ENCODE data around the gene RPL36A.

RPL36A gene

GRCh38 chrX:101368800-101369199 lies 22.0 kb upstream of the RPL36A start:
- no peaks in the 10 kb centered on the region for H3K4me1 ChIP-seq
- intact Hi-C loops (cut with DNase I; ENCODE audit: low total_unique reads), result no loop called here

DNA sequence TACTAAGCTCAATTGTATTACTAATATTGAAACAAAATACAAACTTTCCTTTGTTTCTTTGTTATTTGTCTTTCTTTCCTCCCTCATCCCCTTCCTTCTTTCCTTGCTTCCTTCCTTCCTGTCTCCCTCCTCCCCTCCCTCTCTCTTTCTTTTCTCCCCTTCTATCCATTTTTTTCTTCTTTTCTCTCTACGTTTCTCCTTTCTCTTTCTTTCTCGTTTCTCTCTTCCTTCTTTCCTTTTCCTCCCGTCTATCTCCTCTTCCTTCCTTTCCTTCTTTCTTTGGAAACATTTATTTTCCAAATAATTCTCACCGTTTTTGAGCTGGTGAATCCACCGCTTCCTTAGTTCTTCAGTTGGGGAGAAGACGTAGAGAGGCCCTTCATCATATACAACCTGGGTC lies 21.1 kb upstream of the RPL36A start:
- DNase-seq, result no peak
- Histone ChIP-seq H3K9me3 (no peaks in the 10 kb centered on the region), H3K27ac (no peak overlapping the region), H3K36me3 (no peaks in the 10 kb centered on the region), H3K27me3 (no peaks in the 10 kb centered on the region), H3K4me1 (no peaks in the 10 kb centered on the region), H3K4me3 (no peak overlapping the region)
- intact Hi-C loops (cut with DNase I; ENCODE audit: low total_unique reads), result no loop called here
- no peak for TF ChIP-seq CTCF (IDR thresholded peaks at IDR 0.05)

More at GRCh38 chrX:101368800-101369199, 22.0 kb upstream of the RPL36A start:
- H3K27ac ChIP-seq, result no peak overlapping the region
- DNase-seq, result no peak
- no peaks in the 10 kb centered on the region for H3K9me3 ChIP-seq
- H3K4me3 ChIP-seq, result no peak overlapping the region
- H3K27me3 ChIP-seq, result no peaks in the 10 kb centered on the region
- H3K36me3 ChIP-seq, result no peaks in the 10 kb centered on the region
- no peak for TF ChIP-seq CTCF (IDR thresholded peaks at IDR 0.05)

DNA sequence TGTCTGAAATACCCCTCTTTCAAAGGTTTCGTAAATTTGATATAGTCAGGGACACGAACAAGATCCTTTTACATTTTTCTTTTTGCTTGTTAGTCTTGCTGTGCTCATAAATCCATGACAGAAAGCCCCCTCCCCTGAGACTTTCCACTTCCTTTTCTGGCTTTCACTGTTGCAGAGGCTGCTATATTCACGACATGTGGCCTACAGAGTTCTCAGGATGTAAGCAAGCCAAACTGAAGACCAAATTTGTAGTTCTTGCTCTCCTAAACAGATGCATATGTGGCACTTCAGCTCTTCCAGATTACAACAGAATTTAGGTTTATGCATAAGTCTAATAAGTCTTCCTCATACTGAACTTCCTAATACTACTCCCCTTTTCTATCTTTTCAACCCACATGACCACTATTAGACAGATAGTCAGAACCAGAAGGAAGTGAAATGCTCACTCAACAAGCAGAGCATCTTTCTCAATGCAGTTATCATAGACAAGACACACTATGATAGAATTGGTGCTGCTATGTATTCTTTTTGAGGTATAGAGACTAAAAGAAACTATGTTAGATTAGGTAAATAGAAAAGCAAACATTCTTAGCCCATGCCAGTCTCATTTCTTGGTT lies 19.8 kb upstream of the RPL36A start:
- no peak for TF ChIP-seq CTCF (IDR thresholded peaks at IDR 0.05)
- H3K9me3 ChIP-seq, result no peaks in the 10 kb centered on the region
- H3K4me1 ChIP-seq, result no peaks in the 10 kb centered on the region
- no peak overlapping the region for H3K27ac ChIP-seq
- H3K36me3 ChIP-seq, result no peaks in the 10 kb centered on the region
- intact Hi-C loops (cut with DNase I; ENCODE audit: low total_unique reads), result no loop called here
- DNase-seq, result no peak
- H3K4me3 ChIP-seq, result no peak overlapping the region
- H3K27me3 ChIP-seq, result no peaks in the 10 kb centered on the region

DNA sequence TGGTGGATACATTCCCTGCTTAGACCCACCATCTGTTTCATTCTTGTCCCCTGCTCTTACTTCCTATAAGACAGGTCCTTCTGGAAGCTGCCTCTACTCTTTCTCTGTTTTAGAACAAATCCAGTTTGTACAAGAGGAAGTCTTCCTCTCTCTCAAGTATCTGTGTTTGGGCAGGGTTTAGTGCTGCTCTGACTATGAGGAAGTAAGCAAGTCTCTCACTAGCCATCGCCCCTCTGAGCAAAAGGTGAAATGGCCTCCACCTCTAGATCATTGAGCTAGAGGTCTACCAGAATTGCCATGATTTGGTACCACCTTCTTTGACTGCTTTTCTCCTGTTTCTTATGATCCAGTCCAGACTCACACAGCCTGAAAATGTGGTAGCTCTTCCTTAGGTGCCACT lies 13.3 kb upstream of the RPL36A start:
- TF ChIP-seq CTCF (IDR thresholded peaks at IDR 0.05), result no peak
- Histone ChIP-seq H3K4me1 (no peaks in the 10 kb centered on the region), H3K27ac (no peak overlapping the region), H3K36me3 (no peaks in the 10 kb centered on the region), H3K27me3 (no peaks in the 10 kb centered on the region), H3K9me3 (no peaks in the 10 kb centered on the region), H3K4me3 (no peak overlapping the region)
- intact Hi-C loops (cut with DNase I; ENCODE audit: low total_unique reads), result no loop called here
- no peak for DNase-seq

DNA sequence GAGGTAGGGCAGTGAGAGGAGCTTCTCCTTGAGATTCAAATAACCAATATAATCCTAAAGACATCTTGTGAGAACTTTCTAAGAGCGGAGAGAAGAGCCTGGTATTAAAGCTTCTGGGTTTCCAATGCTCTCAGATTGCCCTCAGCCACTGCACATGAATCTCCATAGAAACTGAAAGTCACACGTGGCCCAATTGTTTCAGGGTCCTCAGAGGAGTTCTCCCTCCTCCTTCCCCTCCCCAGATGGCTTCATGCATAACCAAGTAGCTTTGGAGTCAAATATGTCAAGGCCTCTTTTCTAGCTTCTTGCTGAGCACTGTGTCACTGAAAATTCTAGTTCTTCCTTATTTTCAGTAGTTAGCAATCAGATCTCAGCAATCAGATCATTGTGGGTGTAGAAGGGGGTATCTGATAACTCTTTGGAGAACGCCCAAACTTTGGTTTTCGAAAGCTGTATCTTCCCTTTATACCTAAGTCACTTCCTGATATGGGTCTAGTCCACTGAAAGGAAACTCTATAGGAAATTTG lies 7.1 kb upstream of the RPL36A start:
- TF ChIP-seq CTCF (IDR thresholded peaks at IDR 0.05), result no peak
- intact Hi-C loops (cut with DNase I; ENCODE audit: low total_unique reads), result no loop called here
- Histone ChIP-seq H3K27ac (no peak overlapping the region), H3K4me1 (no peaks in the 10 kb centered on the region), H3K27me3 (no peaks in the 10 kb centered on the region), H3K9me3 (no peaks in the 10 kb centered on the region), H3K36me3 (no peaks in the 10 kb centered on the region), H3K4me3 (no peak overlapping the region)
- no peak for DNase-seq

All from tibial artery (tissue), 4 donors.